Measurements from ENCODE around the gene GADD45A.

GADD45A gene

GRCh38 chr1:67684526-67685066 lies 405 bp upstream of the GADD45A start (continued):
- no peak for TF ChIP-seq ZSCAN4 (tag by site-specific recombination; IDR thresholded peaks at IDR 0.05)
- TF ChIP-seq ZNF701 (tag by site-specific recombination; IDR thresholded peaks at IDR 0.05) = no peak
- TF ChIP-seq ZNF629 (tag by site-specific recombination; IDR thresholded peaks at IDR 0.05) = no peak
- TF ChIP-seq WT1 (tag by site-specific recombination; IDR thresholded peaks at IDR 0.05) = no peak
- no peak for TF ChIP-seq KLF7 (tag by site-specific recombination; IDR thresholded peaks at IDR 0.05; ENCODE audit: borderline replicate concordance)
- no peak for TF ChIP-seq SP2 (tag by site-specific recombination; IDR thresholded peaks at IDR 0.05)
- TF ChIP-seq ZNF707 (tag by site-specific recombination; IDR thresholded peaks at IDR 0.05) = no peak
- no peak for TF ChIP-seq ZNF202 (tag by site-specific recombination; IDR thresholded peaks at IDR 0.05; ENCODE audit: borderline replicate concordance)
- TF ChIP-seq ZNF558 (tag by site-specific recombination; IDR thresholded peaks at IDR 0.05) = no peak
- TF ChIP-seq ZNF155 (tag by site-specific recombination; IDR thresholded peaks at IDR 0.05) = no peak
- peak; percentile 25; the same call in 1 of the 2 replicates for TF ChIP-seq KLF1 (tag by site-specific recombination; IDR thresholded peaks at IDR 0.05)
- no peak for TF ChIP-seq ZNF133 (tag by site-specific recombination; IDR thresholded peaks at IDR 0.05)
- TF ChIP-seq ZBTB1 (tag by site-specific recombination; IDR thresholded peaks at IDR 0.05) = no peak
- TF ChIP-seq SCRT1 (tag by site-specific recombination; IDR thresholded peaks at IDR 0.05; ENCODE audit: borderline replicate concordance) = no peak
- TF ChIP-seq AEBP2 (tag by site-specific recombination; IDR thresholded peaks at IDR 0.05; ENCODE audit: borderline replicate concordance) = no peak
- no peak for TF ChIP-seq ZNF16 (tag by site-specific recombination; IDR thresholded peaks at IDR 0.05; ENCODE audit: low read depth)
- TF ChIP-seq PATZ1 (tag by site-specific recombination; IDR thresholded peaks at IDR 0.05) = peak; percentile 86; the same call in 1 of the 2 replicates
- TF ChIP-seq ZFHX2 (tag by site-specific recombination; conservative IDR thresholded peaks at IDR 0.05) = no peak
- TF ChIP-seq ZNF146 (tag by site-specific recombination; IDR thresholded peaks at IDR 0.05) = no peak
- 0 out of 2 replicates have a peak, but pooled peaks have one; percentile 14 for TF ChIP-seq EGR2 (tag by site-specific recombination; IDR thresholded peaks at IDR 0.05; ENCODE audit: low read depth)
- no peak for TF ChIP-seq PRDM2 (tag by site-specific recombination; IDR thresholded peaks at IDR 0.05; ENCODE audit: borderline replicate concordance)
- TF ChIP-seq ZNF670 (tag by site-specific recombination; IDR thresholded peaks at IDR 0.05; ENCODE audit: low read depth) = no peak
- TF ChIP-seq SP3 (tag by site-specific recombination; IDR thresholded peaks at IDR 0.05) = peak; percentile 88; the same call in 1 of the 2 replicates
- TF ChIP-seq ZNF132 (tag by site-specific recombination; IDR thresholded peaks at IDR 0.05; ENCODE audit: borderline replicate concordance) = no peak
- no peak for TF ChIP-seq ZNF658 (tag by site-specific recombination; IDR thresholded peaks at IDR 0.05)
- no peak for TF ChIP-seq ZNF433 (tag by site-specific recombination; IDR thresholded peaks at IDR 0.05; ENCODE audit: low read depth)
- TF ChIP-seq MYNN (tag by site-specific recombination; IDR thresholded peaks at IDR 0.05; ENCODE audit: borderline replicate concordance) = no peak
- no peak for TF ChIP-seq IKZF3 (tag by site-specific recombination; IDR thresholded peaks at IDR 0.05)
- TF ChIP-seq OVOL3 (tag by site-specific recombination; IDR thresholded peaks at IDR 0.05) = no peak
- TF ChIP-seq ZNF221 (tag by site-specific recombination; IDR thresholded peaks at IDR 0.05; ENCODE audit: borderline replicate concordance) = no peak
